HUES6 (cell line): ENCODE data around the gene MTF2.
"Not testable (repeated sequence)": the region's sequence is repeated elsewhere in the genome, so short reads cannot be mapped to it uniquely, and the experiment has no call there.

ENCODE experiments used
- H3K27ac ChIP-seq: 2 replicates; pipeline ENCODE4 v1.7.0; 2013; ENCODE audit warnings: low read depth, mild to moderate bottlenecking, low read length, inconsistent platforms
- H3K27me3 ChIP-seq: 2 replicates; pipeline ENCODE4 v1.6.1; 2013; ENCODE audit warnings: low read length; ENCODE audit not compliant: control insufficient read depth, insufficient read depth
- H3K36me3 ChIP-seq: 2 replicates; pipeline ENCODE4 v1.6.1; 2013; ENCODE audit warnings: low read length; ENCODE audit not compliant: control insufficient read depth, insufficient read depth
- H3K4me1 ChIP-seq: 2 replicates; pipeline ENCODE4 v1.6.1; 2013; ENCODE audit warnings: low read length; ENCODE audit not compliant: control insufficient read depth, insufficient read depth
- H3K4me3 ChIP-seq: 2 replicates; pipeline ENCODE4 v1.5.1; 2013; ENCODE audit warnings: low read depth, low read length
- H3K9ac ChIP-seq: one replicate; pipeline ENCODE4 v1.6.1; 2013; ENCODE audit warnings: mild to moderate bottlenecking, low read length
- H3K9me3 ChIP-seq: 2 replicates; pipeline ENCODE4 v1.6.1; 2013; ENCODE audit warnings: low read depth, low read length; ENCODE audit not compliant: control insufficient read depth, insufficient read depth

The MTF2 gene

DNA sequence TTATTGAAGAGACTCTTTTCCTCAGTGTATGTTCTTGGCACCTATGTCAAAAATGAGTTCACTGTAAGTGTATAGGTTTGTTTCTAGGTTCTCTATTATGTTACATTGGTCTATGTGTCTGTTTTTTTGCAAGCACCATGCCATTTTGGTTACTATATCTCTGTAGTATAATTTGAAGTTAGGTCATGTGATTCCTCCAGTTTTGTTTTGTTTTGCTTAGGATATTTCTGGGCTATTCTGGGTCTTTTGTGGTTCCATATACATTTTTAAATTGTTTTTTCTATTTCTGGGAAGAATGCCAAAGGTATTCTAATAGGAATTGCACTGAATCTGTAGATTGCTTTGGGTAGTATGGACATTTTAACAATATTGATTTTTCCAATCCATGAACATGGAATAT lies 87.9 kb downstream of the MTF2 start:
- no peaks in the 10 kb centered on the region; the same call in 1 of the 2 replicates for H3K36me3 ChIP-seq
- no peak overlapping the region for H3K4me3 ChIP-seq

DNA sequence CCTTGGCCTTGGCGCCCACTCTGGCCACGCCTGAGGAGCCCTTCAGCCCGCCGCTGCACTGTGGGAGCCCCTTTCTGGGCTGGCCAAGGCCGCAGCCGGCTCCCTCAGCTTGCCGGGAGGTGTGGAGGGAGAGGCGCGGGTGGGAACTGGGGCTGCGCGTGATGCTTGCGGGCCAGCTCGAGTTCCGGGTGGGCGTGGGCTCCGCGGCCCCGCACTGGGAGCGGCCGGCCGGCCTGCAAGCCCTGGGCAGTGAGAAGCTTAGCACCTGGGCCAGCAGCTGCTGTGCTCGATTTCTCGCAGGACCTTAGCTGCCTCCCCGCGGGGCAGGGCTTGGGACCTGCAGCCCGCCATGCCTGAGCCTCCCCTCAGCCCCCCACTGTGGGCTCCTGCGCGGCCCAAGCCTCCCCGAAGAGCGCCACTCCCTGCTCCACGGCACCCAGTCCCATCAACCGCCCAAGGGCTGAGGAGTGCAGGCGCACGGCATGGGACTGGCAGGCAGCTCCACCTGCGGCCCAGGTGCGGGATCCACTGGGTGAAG lies 91.1 kb downstream of the MTF2 start:
- not testable (repeated sequence) for H3K36me3 ChIP-seq, H3K9ac ChIP-seq, H3K4me1 ChIP-seq, H3K4me3 ChIP-seq, H3K27me3 ChIP-seq, H3K9me3 ChIP-seq, H3K27ac ChIP-seq

More for the DNA sequence above, 87.9 kb downstream of the MTF2 start:
- H3K9ac ChIP-seq: no peak overlapping the region
- H3K9me3 ChIP-seq: peaks cover 2% of the 10 kb centered on the region
- no peak overlapping the region for H3K27ac ChIP-seq
- no peaks in the 10 kb centered on the region for H3K4me1 ChIP-seq
- no peaks in the 10 kb centered on the region for H3K27me3 ChIP-seq

GRCh38 chr1:93171549-93172034 lies 92.5 kb downstream of the MTF2 start:
- peaks cover 2% of the 10 kb centered on the region for H3K9me3 ChIP-seq
- no peaks in the 10 kb centered on the region for H3K4me1 ChIP-seq
- H3K4me3 ChIP-seq: no peak overlapping the region
- no peaks in the 10 kb centered on the region; the same call in none of the 2 replicates for H3K36me3 ChIP-seq
- no peaks in the 10 kb centered on the region for H3K27me3 ChIP-seq
- H3K9ac ChIP-seq: no peak overlapping the region
- H3K27ac ChIP-seq: no peak overlapping the region

DNA sequence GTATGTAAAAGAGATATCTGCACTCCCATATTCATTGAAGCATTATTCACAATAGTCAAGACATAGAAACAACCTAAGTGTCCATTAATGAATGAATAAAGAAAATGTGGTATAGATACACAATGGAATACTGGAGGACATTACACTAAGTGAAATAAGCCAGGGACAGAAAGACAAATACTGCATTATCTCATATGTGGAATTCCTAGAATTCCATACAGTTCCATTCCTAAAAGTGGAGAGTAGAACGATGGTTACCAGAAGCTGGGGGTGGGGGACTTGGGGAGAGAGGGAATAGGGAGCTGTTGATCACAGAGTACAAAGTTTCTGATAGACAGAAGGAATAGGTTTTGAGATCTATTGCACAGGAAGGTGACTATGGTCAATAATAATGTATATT lies 93.7 kb downstream of the MTF2 start:
- H3K27ac ChIP-seq: no peak overlapping the region
- no peaks in the 10 kb centered on the region for H3K27me3 ChIP-seq
- peaks cover 2% of the 10 kb centered on the region for H3K9me3 ChIP-seq
- no peaks in the 10 kb centered on the region; the same call in 1 of the 2 replicates for H3K36me3 ChIP-seq
- H3K4me3 ChIP-seq: no peak overlapping the region
- no peaks in the 10 kb centered on the region for H3K4me1 ChIP-seq
- no peak overlapping the region for H3K9ac ChIP-seq

GRCh38 chr1:93174638-93175037 lies 95.6 kb downstream of the MTF2 start:
- not testable (repeated sequence) for H3K4me3 ChIP-seq, H3K36me3 ChIP-seq, H3K27me3 ChIP-seq, H3K9ac ChIP-seq, H3K4me1 ChIP-seq, H3K27ac ChIP-seq, H3K9me3 ChIP-seq

DNA sequence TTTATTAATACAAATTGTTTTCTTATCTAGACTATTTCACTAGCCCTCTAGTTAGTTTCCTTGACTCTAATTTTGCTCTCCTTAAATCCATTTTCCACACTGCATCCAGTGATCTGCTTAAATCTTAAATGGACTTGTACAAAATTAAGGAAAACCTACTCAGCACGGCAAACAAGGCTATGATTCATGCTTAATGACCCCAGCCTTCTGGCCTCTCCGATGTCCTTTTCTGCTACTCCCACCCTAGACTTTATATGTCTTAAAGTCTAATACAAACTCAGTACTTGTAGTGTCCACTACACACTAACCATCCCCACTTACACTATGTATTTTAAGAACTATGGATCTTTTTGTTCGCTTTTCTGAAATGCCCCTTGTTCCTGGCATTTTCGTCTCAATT lies 98.9 kb downstream of the MTF2 start:
- peak overlapping the region; percentile 13 for H3K9ac ChIP-seq
- no peaks in the 10 kb centered on the region for H3K9me3 ChIP-seq
- no peaks in the 10 kb centered on the region; the same call in 1 of the 2 replicates for H3K36me3 ChIP-seq
- peak overlapping the region; percentile 81 for H3K4me3 ChIP-seq
- no peaks in the 10 kb centered on the region for H3K27me3 ChIP-seq
- H3K27ac ChIP-seq: no peak overlapping the region
- H3K4me1 ChIP-seq: no peaks in the 10 kb centered on the region; the same call in 1 of the 2 replicates

DNA sequence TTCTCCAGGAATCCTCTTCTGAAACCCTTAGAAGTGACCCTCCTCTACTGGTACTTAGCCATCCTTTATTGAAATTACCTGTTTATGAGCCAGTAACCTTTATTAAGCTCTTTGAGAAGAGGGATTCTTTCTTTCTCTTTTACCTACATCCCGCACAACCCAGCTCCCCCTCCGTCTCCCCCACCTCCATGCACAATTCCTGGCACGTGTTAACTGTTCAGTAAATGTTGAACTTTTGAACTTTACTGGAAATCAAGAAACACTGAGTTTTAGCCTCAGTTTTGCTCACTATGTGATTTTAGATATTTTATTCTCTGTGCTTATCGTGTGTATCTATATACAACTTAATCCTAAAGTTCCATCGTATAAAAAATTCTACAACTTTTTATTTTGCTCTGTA lies 99.3 kb downstream of the MTF2 start:
- Histone ChIP-seq H3K27me3 (no peaks in the 10 kb centered on the region), H3K4me3 (peak overlapping the region; percentile 81), H3K4me1 (no peaks in the 10 kb centered on the region; the same call in 1 of the 2 replicates), H3K9ac (peak overlapping the region; percentile 13), H3K36me3 (no peaks in the 10 kb centered on the region; the same call in 1 of the 2 replicates), H3K27ac (no peak overlapping the region), H3K9me3 (no peaks in the 10 kb centered on the region)

DNA sequence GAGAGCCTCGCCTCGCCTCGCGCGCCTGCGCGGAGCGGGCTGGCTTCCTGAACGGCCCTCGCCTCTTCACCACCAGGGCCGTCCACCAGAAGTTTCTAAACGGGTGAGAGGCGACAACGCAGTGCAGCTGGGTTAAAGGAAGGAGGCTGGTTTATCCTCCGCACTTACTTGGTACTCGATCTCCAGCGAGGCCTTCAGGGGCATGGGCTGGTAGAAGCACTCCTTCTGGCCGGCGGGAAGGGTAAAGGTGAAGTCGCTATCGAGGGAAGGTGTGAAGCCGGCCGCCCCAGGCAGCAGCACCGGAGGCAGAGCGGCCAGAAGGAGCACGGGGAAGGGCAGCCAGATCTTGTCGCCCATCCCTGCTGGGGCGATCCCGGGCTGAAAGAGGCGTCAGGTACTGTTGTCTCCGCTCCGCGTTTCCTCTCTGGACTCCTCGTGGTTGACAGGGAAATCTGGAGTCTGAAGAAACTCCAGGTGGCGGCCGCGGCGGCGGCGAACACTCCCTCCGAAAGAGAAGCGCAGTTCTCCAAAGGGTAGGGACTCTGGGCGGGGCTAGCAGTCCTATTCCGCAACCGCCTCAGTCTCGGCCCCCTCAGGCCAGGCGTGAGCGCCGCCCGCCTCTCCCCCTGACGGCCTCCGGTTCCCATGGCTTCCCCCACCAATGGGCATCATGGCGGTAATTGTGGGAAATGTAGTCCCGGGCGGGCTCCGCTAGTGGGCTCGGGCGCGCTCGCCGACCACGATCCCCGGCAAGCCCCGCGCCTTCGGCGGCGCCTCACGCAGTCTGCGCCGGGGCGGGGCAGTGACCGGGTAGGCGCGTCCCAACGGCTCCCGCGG lies 101.0 kb downstream of the MTF2 start, which contains the start of gene TMED5:
Gene TMED5, minus strand, starts transcription at position 528 of the 837 bp plus-strand sequence. Its CDS starts 171 bp downstream, at position 357.
- Histone ChIP-seq H3K4me3 (peak within 1 kb of the TSS; percentile 81), H3K9ac (peak within 1 kb of the TSS; percentile 88), H3K9me3 (no peaks in the 10 kb centered on the region), H3K4me1 (no peaks in the 10 kb centered on the region; the same call in 1 of the 2 replicates), H3K27me3 (no peaks in the 10 kb centered on the region), H3K27ac (peak within 1 kb of the TSS; percentile 36; the same call in 1 of the 2 replicates), H3K36me3 (peaks cover 2% of the 10 kb centered on the region; the same call in 1 of the 2 replicates)

- no peaks in the 10 kb centered on the region for H3K9me3 ChIP-seq
- H3K36me3 ChIP-seq: peaks cover 5% of the 10 kb centered on the region; the same call in 1 of the 2 replicates
- H3K4me3 ChIP-seq: peak within 1 kb of the TSS; percentile 81
- H3K9ac ChIP-seq: peak within 1 kb of the TSS; percentile 88
- no peaks in the 10 kb centered on the region for H3K27me3 ChIP-seq
- peak within 1 kb of the TSS; percentile 36; the same call in 1 of the 2 replicates for H3K27ac ChIP-seq
- no peaks in the 10 kb centered on the region; the same call in 1 of the 2 replicates for H3K4me1 ChIP-seq
Observed at GRCh38 chr1:93180723-93181613, 101.9 kb downstream of the MTF2 start, which contains the start of gene CCDC18. Gene CCDC18, plus strand, starts transcription at chr1:93180724. Its CDS starts 2,638 bp downstream, at chr1:93183362.

DNA sequence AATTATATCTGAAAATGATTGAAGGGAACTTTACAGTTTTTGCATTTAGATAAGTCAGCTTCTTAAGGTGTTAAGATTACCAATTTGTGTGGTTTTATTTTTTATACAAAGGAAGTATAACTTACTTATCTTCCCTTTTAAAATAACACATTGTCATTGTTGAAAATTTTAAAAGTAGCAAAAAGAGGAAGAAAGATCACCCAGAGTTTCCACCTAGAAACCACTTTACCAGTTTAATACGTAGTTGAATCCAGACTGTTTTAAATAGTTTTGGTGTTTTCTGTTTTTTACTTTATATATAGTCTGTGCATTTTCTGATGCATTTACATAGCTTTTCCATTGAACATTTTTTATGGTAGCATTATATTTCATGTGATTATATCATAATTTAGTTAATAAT lies 107.6 kb downstream of the MTF2 start:
- H3K36me3 ChIP-seq: peaks cover 31% of the 10 kb centered on the region
- H3K27ac ChIP-seq: no peak overlapping the region

More for the DNA sequence above, 107.6 kb downstream of the MTF2 start:
- Histone ChIP-seq H3K9me3 (no peaks in the 10 kb centered on the region), H3K4me1 (no peaks in the 10 kb centered on the region), H3K4me3 (no peak overlapping the region), H3K27me3 (no peaks in the 10 kb centered on the region), H3K9ac (no peak overlapping the region)
